Liver (tissue), 9 donors: ENCODE results near the gene POFUT1. TPM values are rescaled to one million over a fixed set of nuclear protein-coding genes. Genes with fewer than 3 reads are reported as not detected.
"Not testable (repeated sequence)": the region's sequence is repeated elsewhere in the genome, so short reads cannot be mapped to it uniquely, and the experiment has no call there.

Experiments
- DNase-seq: peaks from one replicate; pipeline ENCODE4 v3.0.0-alpha.2; 2017; ENCODE audit warnings: low spot score
- H3K27ac ChIP-seq, 2 donors: one replicate each; pipeline ENCODE4 v1.7.0; 2013; ENCODE audit warnings: inconsistent platforms in 2 of 2, low read length in 2 of 2, control low read depth in 1 of 2, low read depth in 1 of 2, mild to moderate bottlenecking in 1 of 2
- H3K27me3 ChIP-seq, 4 donors: one replicate each; pipeline versions ENCODE4 v1.6.1 to v1.7.0; 2013; ENCODE audit warnings: low read length in 3 of 4, inconsistent platforms in 1 of 4, mild to moderate bottlenecking in 1 of 4, moderate library complexity in 1 of 4; ENCODE audit not compliant: control insufficient read depth in 4 of 4, insufficient read depth in 4 of 4
- H3K36me3 ChIP-seq, 4 donors: one replicate each; pipeline versions ENCODE4 v1.6.1 to v1.7.0; 2013; ENCODE audit warnings: low read length in 3 of 4, mild to moderate bottlenecking in 3 of 4, low read depth in 1 of 4, moderate library complexity in 1 of 4; ENCODE audit not compliant: control insufficient read depth in 4 of 4, insufficient read depth in 3 of 4
- H3K4me1 ChIP-seq, 4 donors: one replicate each; pipeline versions ENCODE4 v1.6.1 to v1.7.0; 2013; ENCODE audit warnings: low read length in 3 of 4, mild to moderate bottlenecking in 3 of 4, moderate library complexity in 1 of 4; ENCODE audit not compliant: control insufficient read depth in 4 of 4, insufficient read depth in 4 of 4
- H3K4me3 ChIP-seq, 3 donors: one replicate each; pipeline versions ENCODE4 v1.6.1 to v1.7.0; 2013; ENCODE audit warnings: low read length in 3 of 3, control low read depth in 1 of 3, low read depth in 1 of 3, mild to moderate bottlenecking in 1 of 3
- H3K9ac ChIP-seq, 2 donors: one replicate each; pipeline ENCODE4 v1.7.0; 2013; ENCODE audit warnings: low read length in 2 of 2, mild to moderate bottlenecking in 2 of 2, moderate library complexity in 2 of 2, control low read depth in 1 of 2, low read depth in 1 of 2
- H3K9me3 ChIP-seq, 4 donors: one replicate each; pipeline versions ENCODE4 v1.6.1 to v1.7.0; 2013; ENCODE audit warnings: low read length in 3 of 4; ENCODE audit not compliant: control insufficient read depth in 4 of 4
- EGR1 ChIP-seq, 2 donors: IDR thresholded peaks; 2 replicates each; pipeline ENCODE4 v1.6.1; 2016 to 2018; ENCODE audit warnings: antibody characterized with exemption in 2 of 2, low read depth in 2 of 2
- FOXA1 ChIP-seq: IDR thresholded peaks from 2 replicates; pipeline ENCODE4 v1.6.1; 2016; ENCODE audit warnings: antibody characterized with exemption
- FOXA2 ChIP-seq: IDR thresholded peaks from 2 replicates; pipeline ENCODE4 v1.6.1; 2016; ENCODE audit warnings: antibody characterized with exemption
- GABPA ChIP-seq, 2 donors: IDR thresholded peaks in 1 of 2; conservative IDR thresholded peaks in 1 of 2; 2 replicates each; pipeline ENCODE4 v1.6.1; 2016; ENCODE audit warnings: antibody characterized with exemption in 2 of 2, mild to moderate bottlenecking in 1 of 2, moderate library complexity in 1 of 2
- HNF4G ChIP-seq: IDR thresholded peaks from 2 replicates; pipeline ENCODE4 v1.6.1; 2016; ENCODE audit warnings: antibody characterized with exemption
- JUND ChIP-seq, 2 donors: IDR thresholded peaks; 2 replicates each; pipeline ENCODE4 v1.6.1; 2016; ENCODE audit warnings: antibody characterized with exemption in 2 of 2
- MAX ChIP-seq: IDR thresholded peaks from 2 replicates; pipeline ENCODE4 v1.6.1; 2016; ENCODE audit warnings: antibody characterized with exemption
- NR2F2 ChIP-seq: IDR thresholded peaks from 2 replicates; pipeline ENCODE4 v1.6.1; 2016; ENCODE audit warnings: antibody characterized with exemption
- RXRA ChIP-seq, 2 donors: IDR thresholded peaks; 2 replicates each; pipeline ENCODE4 v1.6.1; 2017 to 2018; ENCODE audit warnings: antibody characterized with exemption in 2 of 2, mild to moderate bottlenecking in 1 of 2
- TAF1 ChIP-seq: conservative IDR thresholded peaks from 2 replicates; pipeline ENCODE4 v1.6.1; 2016; ENCODE audit warnings: antibody characterized with exemption, mild to moderate bottlenecking
- YY1 ChIP-seq: IDR thresholded peaks from 2 replicates; pipeline ENCODE4 v1.6.1; 2016; ENCODE audit warnings: antibody characterized with exemption, mild to moderate bottlenecking
- ZBTB33 ChIP-seq: IDR thresholded peaks from 2 replicates; pipeline ENCODE4 v1.6.1; 2016; ENCODE audit warnings: antibody characterized with exemption
- WGBS: extraction: QIAGEN DNeasy Blood & Tissue Kit; methylation state at CpG from one replicate; pipeline ENCODE4 v1.1.7; 2013; 5-methylcytosine and 5-hydroxymethylcytosine counted together
- polyA plus RNA-seq, 2 donors: library from polyadenylated mRNA; stranded (reverse) in 1 of 2; unstranded in 1 of 2; fragments of 200-250 nt in 1 of 2; fragments of >200 nt in 1 of 2; fragmentation: Nextera tagmentation in 1 of 2; extraction: Ambion mirVana in 1 of 2; gene quantifications; one replicate each; pipeline versions ENCODE4 v1.2.1 to v1.2.3, GENCODE V29; 2013 to 2015
- total RNA-seq, 2 donors: library from RNA; depleted of rRNA; stranded (reverse); fragments of >200 nt; gene quantifications; one replicate each; pipeline ENCODE4 v1.2.3, GENCODE V29; 2014
- TF ChIP-seq, protein P1 (sequence below): IDR thresholded peaks from 2 replicates; pipeline ENCODE4 v1.6.1; 2016; ENCODE audit warnings: antibody characterized with exemption, mild to moderate bottlenecking
- TF ChIP-seq, protein P2 (sequence below): fragments of 150-350 bp; IDR thresholded peaks from 2 replicates; pipeline ENCODE4 v1.5.1; 2017; ENCODE audit warnings: improper control_type of control experiment, low read depth, low read length; ENCODE audit not compliant: missing input control
- donor health status: healthy.
- donor health status: healthy.
- donor health status: healthy.
- donor health status: healthy.
- donor health status: healthy.

POFUT1 gene
- total and polyA plus RNA-seq, 4 donors = 14.6 to 43.3 (median 24.8) TPM

GRCh38 chr20:32251470-32251869 lies 43.8 kb downstream of the POFUT1 start:
- Histone ChIP-seq H3K36me3 (no peaks in the 10 kb centered on the region), H3K9ac (no peak overlapping the region), H3K4me3 (no peak overlapping the region), H3K27me3 (no peaks in the 10 kb centered on the region), H3K27ac (no peak overlapping the region), H3K9me3 (no peaks in the 10 kb centered on the region), H3K4me1 (no peaks in the 10 kb centered on the region)
- TF ChIP-seq FOXA1 (no peak), MAX (no peak), HNF4G (no peak), NR2F2 (no peak), ZBTB33 (no peak), FOXA2 (no peak), TAF1 (no peak)
- TF ChIP-seq, protein P1, sequence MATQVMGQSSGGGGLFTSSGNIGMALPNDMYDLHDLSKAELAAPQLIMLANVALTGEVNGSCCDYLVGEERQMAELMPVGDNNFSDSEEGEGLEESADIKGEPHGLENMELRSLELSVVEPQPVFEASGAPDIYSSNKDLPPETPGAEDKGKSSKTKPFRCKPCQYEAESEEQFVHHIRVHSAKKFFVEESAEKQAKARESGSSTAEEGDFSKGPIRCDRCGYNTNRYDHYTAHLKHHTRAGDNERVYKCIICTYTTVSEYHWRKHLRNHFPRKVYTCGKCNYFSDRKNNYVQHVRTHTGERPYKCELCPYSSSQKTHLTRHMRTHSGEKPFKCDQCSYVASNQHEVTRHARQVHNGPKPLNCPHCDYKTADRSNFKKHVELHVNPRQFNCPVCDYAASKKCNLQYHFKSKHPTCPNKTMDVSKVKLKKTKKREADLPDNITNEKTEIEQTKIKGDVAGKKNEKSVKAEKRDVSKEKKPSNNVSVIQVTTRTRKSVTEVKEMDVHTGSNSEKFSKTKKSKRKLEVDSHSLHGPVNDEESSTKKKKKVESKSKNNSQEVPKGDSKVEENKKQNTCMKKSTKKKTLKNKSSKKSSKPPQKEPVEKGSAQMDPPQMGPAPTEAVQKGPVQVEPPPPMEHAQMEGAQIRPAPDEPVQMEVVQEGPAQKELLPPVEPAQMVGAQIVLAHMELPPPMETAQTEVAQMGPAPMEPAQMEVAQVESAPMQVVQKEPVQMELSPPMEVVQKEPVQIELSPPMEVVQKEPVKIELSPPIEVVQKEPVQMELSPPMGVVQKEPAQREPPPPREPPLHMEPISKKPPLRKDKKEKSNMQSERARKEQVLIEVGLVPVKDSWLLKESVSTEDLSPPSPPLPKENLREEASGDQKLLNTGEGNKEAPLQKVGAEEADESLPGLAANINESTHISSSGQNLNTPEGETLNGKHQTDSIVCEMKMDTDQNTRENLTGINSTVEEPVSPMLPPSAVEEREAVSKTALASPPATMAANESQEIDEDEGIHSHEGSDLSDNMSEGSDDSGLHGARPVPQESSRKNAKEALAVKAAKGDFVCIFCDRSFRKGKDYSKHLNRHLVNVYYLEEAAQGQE = no peak
- TF ChIP-seq, protein P2, sequence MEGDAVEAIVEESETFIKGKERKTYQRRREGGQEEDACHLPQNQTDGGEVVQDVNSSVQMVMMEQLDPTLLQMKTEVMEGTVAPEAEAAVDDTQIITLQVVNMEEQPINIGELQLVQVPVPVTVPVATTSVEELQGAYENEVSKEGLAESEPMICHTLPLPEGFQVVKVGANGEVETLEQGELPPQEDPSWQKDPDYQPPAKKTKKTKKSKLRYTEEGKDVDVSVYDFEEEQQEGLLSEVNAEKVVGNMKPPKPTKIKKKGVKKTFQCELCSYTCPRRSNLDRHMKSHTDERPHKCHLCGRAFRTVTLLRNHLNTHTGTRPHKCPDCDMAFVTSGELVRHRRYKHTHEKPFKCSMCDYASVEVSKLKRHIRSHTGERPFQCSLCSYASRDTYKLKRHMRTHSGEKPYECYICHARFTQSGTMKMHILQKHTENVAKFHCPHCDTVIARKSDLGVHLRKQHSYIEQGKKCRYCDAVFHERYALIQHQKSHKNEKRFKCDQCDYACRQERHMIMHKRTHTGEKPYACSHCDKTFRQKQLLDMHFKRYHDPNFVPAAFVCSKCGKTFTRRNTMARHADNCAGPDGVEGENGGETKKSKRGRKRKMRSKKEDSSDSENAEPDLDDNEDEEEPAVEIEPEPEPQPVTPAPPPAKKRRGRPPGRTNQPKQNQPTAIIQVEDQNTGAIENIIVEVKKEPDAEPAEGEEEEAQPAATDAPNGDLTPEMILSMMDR = no peak
- no peak for DNase-seq
- WGBS = 65% methylated on average over 3 of the region's 3 CpGs

DNA sequence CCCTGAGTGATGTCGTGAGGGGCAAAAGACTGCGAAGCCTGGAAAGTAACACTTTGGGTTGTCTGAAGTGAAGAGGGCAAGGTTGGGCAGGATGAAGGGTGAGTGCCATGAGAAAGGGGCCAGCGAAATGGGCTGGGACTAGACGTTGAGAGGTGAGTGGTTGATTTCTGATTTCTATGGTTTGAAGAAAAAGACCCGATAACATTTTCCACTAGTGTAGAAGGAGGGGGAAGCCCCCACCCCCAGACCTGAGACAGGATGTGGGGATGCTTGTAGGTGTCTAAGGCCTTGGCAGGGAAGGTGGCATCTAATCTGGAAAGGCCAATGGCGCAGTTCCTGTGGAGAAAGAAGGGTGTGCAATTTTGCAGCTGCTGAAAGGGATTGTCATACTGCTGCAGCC lies 44.5 kb downstream of the POFUT1 start:
- Histone ChIP-seq H3K4me1 (no peaks in the 10 kb centered on the region), H3K4me3 (no peak overlapping the region), H3K9me3 (no peaks in the 10 kb centered on the region), H3K9ac (no peak overlapping the region), H3K36me3 (no peaks in the 10 kb centered on the region), H3K27me3 (no peaks in the 10 kb centered on the region), H3K27ac (no peak overlapping the region)
- WGBS = 93% methylated on average over 6 of the region's 6 CpGs
- DNase-seq = no peak
- TF ChIP-seq JUND (IDR thresholded peaks at IDR 0.05) (no peak), GABPA (IDR thresholded peaks at IDR 0.05 in 1 of 2, conservative IDR thresholded peaks at IDR 0.05 in 1 of 2) (no peak), FOXA1 (no peak), FOXA2 (no peak), EGR1 (IDR thresholded peaks at IDR 0.05; ENCODE audit: low read depth in 2 of 2) (no peak), TAF1 (no peak), RXRA (IDR thresholded peaks at IDR 0.05) (no peak), YY1 (no peak)

DNA sequence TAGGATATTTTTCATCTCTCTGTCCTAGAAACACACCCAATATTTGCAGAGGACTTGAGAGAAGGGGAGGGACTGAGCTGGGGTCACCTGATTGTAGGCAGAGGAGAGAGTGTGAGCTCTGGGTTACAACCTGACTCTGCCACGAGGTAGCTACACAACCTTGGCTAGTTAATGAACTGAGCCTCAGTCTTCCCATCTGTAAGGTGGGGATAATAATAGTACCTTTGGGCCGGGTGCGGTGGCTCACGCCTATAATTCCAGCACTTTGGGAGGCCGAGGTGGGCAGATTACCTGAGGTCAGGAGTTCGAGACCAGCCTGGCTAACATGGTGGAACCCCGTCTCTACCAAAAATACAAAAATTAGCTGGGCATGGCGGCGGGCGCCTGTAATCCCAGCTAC lies 53.3 kb downstream of the POFUT1 start:
- whole genome bisulfite sequencing = 91% methylated on average over 10 of the region's 10 CpGs
- not testable (repeated sequence) for H3K27me3 ChIP-seq, H3K9ac ChIP-seq, H3K9me3 ChIP-seq, H3K4me1 ChIP-seq, DNase-seq, H3K36me3 ChIP-seq, H3K4me3 ChIP-seq, H3K27ac ChIP-seq
